Measurements from ENCODE around the gene CCDC152.

CCDC152 gene

DNA sequence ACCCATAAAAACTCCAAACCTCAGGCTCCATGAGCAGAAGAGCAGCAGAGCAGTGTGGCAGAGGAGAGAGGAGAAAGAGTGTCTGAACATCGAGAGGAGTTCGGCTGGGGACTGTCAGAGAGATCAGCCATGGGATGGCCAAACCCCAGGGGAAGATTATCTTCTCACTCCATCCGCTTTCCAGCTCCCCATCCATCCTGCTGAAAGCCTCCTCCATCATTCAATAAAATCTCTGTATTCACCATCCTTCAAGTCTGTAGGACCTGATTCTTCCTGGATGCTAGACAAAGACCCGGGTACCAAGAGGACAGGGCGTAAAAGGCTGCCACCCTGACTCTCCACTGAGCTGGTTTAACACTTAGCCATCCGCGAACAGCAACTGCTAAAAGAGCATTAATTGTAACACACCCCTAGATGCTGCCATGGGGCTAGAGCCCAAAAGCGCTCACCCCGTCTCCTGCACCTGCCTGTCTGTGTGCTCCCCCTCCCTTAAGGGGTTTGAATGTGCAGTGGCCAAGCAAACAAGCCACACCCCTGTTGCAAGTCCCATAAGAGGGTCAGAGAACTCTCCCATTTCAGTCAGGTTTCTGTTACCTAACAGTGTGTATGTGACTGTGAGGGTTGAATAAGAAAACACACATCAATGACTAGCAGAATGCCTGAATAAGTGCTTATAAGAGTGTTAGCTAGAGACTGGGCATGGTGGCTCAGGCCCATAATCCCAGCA is 69.0 kb downstream of the CCDC152 start:
- TF ChIP-seq, protein P1, sequence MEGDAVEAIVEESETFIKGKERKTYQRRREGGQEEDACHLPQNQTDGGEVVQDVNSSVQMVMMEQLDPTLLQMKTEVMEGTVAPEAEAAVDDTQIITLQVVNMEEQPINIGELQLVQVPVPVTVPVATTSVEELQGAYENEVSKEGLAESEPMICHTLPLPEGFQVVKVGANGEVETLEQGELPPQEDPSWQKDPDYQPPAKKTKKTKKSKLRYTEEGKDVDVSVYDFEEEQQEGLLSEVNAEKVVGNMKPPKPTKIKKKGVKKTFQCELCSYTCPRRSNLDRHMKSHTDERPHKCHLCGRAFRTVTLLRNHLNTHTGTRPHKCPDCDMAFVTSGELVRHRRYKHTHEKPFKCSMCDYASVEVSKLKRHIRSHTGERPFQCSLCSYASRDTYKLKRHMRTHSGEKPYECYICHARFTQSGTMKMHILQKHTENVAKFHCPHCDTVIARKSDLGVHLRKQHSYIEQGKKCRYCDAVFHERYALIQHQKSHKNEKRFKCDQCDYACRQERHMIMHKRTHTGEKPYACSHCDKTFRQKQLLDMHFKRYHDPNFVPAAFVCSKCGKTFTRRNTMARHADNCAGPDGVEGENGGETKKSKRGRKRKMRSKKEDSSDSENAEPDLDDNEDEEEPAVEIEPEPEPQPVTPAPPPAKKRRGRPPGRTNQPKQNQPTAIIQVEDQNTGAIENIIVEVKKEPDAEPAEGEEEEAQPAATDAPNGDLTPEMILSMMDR (IDR thresholded peaks at IDR 0.05; ENCODE audit: low read depth, low read length, missing control alignments), result no peak
- no peak for DNase-seq (ENCODE audit: low read depth)
- H3K4me3 ChIP-seq (ENCODE audit: low read depth, low read length), result no peak overlapping the region

DNA sequence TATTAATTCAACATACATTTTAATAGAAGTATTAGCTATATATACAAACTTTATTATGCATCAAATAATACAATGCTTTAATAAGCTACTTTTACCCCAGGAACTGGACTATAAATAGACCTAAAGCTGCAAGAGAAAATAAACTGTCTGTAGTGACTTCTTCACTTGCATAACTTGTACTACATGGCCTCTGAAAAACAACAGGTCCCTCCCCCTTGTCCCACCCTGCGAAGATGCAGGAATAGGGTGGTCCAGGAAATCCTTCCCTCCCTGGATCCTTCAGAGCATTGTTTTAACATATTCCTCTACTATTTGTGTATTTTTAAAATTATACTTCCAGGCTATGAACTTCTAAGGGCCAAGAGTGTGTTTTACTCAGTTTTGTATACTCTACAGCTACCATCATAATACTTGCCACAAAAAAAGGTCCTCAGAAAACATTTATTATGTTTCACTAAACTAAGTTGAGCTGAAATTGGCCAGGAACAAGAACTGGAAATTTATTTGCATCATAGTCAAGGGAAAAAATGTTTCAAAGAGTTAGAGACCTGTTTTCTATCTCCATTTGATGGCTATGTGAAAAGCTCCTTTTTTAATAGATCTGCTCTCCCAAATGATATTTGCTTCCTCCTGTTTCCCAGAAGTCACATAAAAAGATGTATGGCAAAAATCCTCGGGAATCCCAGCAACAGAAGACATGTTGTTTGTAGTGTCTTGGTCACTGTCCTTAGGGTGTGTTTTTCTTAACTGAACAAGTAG is 70.3 kb downstream of the CCDC152 start:
- DNase-seq (ENCODE audit: low read depth), result no peak
- no peak overlapping the region for H3K4me3 ChIP-seq (ENCODE audit: low read depth, low read length)
- TF ChIP-seq, protein P1 (IDR thresholded peaks at IDR 0.05; ENCODE audit: low read depth, low read length, missing control alignments), result no peak

DNA sequence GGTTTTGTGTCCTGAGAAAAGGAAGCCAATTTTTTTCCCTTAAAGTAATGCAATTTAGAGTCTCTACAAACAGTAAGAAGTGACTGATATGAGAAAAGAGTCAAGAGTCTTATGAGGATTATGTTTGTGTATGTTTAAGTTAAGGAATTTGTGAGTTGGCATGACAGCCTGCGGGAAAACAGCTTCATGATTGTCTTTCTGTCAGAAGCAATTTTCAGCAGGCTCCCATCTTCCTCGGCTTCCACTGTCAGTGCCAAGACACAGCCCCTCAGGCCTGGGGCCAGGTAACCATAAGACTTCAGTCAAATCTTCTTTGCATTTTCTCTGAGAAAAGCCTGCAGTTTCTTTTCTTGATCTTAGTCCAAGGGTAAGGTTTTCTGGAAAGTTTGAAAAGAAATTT is 72.1 kb downstream of the CCDC152 start:
- no peak overlapping the region for H3K4me3 ChIP-seq (ENCODE audit: low read depth, low read length)
- DNase-seq (ENCODE audit: low read depth), result no peak
- TF ChIP-seq, protein P1 (IDR thresholded peaks at IDR 0.05; ENCODE audit: low read depth, low read length, missing control alignments), result no peak

DNA sequence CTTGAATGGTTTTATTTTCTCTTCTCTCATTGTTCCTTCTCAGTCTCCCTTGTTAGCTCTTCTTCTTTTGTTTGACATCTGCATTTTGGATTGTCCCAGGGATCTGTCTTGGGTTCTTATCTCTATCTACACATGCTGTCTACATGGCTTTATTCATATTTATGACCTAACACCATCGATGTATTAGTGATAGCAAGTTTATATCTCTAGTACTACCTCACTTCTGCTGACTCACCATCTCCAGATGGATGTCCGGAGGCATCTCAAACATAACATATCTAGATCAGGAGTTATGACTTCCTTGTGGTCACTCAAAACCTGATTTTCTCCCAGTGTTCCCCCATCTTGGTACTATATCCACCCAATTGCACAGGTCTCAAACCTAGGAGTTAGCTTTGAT is 74.3 kb downstream of the CCDC152 start:
- TF ChIP-seq, protein P1 (IDR thresholded peaks at IDR 0.05; ENCODE audit: low read depth, low read length, missing control alignments), result no peak
- DNase-seq (ENCODE audit: low read depth), result no peak
- no peak overlapping the region for H3K4me3 ChIP-seq (ENCODE audit: low read depth, low read length)

DNA sequence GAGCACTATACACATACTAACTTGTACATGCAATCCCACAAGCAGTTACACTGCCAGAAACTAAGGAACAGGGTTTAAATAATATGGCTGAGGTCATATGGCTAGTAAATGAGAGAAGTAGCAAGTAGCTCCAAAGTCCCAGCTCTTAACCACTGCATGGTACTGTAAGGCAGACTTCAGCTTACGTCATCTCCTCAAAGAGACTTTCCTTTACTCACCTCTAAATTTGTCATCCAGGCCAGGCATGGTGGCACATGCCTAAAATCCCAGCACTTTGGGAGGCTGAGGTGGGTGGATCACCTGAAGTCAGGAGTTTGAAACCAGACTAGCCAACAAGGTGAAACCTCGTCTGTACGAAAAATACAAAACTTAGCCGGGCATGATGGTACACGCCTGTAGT is 75.4 kb downstream of the CCDC152 start:
- no peak overlapping the region for H3K4me3 ChIP-seq (ENCODE audit: low read depth, low read length)
- DNase-seq (ENCODE audit: low read depth), result no peak
- TF ChIP-seq, protein P1 (IDR thresholded peaks at IDR 0.05; ENCODE audit: low read depth, low read length, missing control alignments), result no peak

DNA sequence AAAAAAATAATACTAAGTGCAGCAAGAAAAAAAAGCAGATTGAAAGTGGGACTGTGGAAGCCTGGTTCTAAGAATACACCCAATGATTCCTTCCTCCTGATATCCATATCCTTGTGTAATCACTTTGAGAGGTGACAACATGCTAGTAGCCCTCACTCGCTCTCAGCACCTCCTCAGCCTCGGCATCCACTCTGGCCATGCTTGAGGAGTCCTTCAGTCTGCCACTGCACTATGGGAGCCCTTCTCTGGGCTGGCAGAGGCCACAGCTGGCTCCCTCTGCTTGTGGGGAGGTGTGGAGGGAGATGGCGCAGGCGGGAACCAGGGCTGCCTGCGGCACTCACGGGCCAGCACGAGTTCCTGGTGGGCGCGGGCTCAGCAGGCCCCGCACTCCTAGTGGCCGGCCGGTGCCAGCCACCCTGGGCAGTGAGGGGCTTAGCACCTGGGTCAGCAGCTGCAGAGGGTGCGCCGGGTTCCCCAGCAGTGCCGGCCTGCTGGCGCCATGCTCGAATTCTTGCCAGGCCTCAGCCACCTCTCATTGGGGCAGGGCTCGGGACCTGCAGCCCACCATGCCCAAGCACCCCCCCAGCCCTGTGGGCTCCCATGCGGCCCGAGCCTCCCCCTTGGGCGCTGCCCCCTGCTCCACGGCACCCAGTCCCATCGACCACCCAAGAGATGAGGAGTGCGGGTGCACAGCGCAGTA is 79.6 kb downstream of the CCDC152 start:
- no peak overlapping the region for H3K4me3 ChIP-seq (ENCODE audit: low read depth, low read length)
- DNase-seq (ENCODE audit: low read depth), result no peak
- TF ChIP-seq, protein P1 (IDR thresholded peaks at IDR 0.05; ENCODE audit: low read depth, low read length, missing control alignments), result no peak

Measured in GM12864 (cell line).